Activated CD8-positive, alpha-beta memory T cell treated with anti-CD3 and anti-CD28 coated beads, Interleukin-2, amount 50 U/mL, for 24 hours (primary cell): ENCODE measurements around the gene HSPA5.
A peak's percentile ranks its signal among the peaks of the same experiment; 100 is the strongest.

Source experiments
- DNase-seq: peaks from one replicate; pipeline ENCODE4 v3.0.0-alpha.2; 2020; ENCODE audit errors: extremely low read depth

The HSPA5 gene

DNA sequence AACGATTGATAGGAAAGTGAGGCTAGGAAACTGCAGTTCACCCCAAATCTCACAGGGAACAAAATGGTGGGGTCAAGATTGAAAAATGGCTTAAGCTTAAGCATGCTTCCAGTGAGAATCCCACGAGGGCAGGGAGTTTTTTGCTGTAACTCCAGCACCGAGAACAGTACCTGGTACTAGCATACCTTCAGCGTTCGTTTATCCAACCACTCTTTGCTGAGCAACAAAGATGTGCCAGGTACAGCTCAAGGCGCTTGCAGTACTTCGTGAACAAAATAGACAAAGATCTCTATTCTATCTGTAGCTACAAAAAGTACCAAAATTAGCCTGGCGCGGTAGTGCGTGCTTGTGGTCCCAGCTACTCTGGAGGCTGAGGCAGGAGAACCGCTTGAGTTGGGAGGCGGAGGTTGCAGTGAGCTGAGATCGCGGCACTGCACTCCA lies 50.8 kb downstream of the HSPA5 start:
- DNase-seq: no peak

DNA sequence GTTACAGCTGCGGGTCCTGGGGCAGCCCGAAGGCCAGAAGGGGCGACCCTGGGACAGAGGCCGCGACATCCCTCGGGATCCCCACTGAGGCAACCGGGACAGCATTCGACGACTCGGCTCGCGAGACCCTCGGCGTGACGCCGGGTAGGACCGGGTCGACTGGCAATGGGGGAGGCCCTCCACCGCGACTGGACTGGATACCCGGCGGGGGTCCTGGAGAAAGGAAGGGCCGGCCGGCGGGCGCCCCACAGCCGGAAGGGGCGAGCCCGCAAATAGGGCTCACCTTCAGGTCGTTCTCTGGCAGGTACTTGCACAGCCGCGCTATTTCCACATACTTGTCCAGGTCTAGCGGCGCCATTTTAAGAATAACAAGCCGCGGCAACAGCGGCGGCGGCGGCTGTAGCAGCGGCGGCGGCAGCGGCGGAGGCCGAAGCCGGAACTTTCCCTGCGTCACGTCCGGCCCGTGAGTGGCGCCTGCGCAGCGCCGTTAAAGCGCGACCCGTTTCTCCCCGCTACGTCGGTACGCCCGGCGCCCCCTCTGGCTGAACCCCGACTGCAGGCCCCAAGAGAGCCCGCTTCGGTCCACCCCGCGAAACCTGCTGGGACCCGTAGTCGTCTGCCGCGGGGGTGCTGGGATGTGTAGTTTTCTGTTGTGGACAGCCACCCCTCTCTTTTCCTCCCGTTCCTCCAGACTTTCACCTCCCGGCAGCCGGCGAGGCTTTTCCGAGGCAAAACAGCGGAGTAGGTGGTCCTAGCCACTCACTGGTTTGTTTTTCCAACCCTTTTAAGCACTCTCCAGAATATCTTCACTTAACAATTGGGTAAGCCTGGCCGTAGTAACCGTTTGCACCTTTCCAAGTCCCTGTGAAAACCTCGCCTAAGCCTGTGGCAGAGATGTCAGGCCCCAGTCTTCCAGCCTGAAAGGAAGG lies 51.5 kb downstream of the HSPA5 start, which contains the start of gene PPP6C:
PPP6C (minus strand) TSS at position 443 of the 929 bp plus-strand sequence; CDS start at position 358, 85 bp downstream.
- peak; percentile 94 for DNase-seq

DNA sequence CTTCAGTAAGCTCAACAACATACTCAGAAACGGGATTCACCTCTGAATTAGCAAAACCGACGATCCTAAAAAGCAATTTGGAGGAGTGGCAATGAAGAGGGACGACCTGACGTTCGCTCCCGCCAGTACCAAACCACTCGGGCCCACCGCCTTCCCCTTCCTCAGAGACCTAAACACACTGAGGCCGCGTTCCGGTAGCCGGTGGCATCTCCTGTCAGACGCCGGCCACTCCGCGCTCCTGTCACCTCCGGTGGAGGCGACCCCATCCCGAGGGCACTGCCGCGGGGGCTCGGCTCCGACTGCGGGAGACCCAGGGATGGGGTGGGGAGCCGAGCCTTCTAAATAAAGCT lies 52.2 kb downstream of the HSPA5 start:
- no peak for DNase-seq
